GM21529 (cell line): ENCODE measurements around the gene JAZF1.

Source experiments
- ATAC-seq: cut with Tn5 transposase; IDR thresholded peaks from one replicate; pipeline ENCODE4 v1.9.1; 2021; ENCODE audit not compliant: unreplicated experiment

The JAZF1 gene

DNA sequence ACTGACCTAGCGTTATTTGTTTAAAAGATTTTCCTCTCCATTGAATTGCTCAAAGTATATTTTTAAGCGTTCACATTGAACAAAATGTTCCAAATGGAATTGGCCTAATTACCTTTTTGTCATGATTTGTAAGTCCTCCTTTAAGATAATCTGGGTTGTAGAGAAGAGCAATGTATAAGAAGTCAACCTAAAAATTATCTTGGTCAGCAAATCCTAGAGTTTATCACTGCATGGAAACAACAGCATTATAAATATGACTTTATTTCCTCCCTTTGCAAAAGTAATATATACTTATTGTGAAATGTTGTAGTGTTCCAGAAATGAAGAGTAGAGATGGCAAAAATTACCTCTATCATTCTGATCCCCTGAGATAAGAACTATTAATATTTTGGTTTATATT lies 381.4 kb downstream of the JAZF1 start:
- ATAC-seq = no peak

DNA sequence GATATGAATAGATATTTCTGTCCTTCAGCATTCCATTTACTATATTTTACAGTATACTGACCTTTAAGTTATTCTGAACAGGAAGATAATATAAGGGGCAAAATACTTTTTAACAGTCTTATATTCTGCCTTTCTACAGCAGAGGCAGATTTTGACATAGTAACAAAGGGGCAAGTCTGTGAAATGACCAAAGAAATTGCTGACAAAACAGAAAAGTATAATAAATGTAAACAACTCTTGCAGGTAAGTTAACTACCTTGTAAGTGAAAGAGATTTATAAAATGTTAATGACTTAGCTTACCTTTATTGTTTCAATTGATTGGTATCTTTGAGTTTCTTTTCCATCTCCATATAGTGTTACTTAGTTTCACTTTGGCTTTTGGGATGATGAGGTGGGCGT lies 384.6 kb downstream of the JAZF1 start:
- ATAC-seq = no peak

DNA sequence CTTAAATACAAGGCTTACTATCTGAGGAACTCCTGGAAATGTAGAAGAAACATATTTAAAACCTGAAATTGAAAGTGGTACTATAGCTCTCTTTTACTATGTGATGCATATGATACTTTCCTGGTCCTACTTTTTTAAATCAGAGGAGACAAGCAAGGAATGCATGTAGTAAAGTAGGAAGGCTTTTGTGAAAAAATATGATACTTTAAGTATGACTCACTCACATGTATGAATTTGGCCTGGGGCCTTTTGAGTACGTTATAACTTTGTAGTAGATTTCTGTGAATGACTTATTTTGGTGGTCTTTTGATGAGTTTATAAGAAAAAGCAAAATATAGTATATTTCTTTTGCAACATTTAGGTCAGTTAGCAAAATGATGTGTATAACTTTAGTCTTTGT lies 386.8 kb downstream of the JAZF1 start:
- no peak for ATAC-seq

DNA sequence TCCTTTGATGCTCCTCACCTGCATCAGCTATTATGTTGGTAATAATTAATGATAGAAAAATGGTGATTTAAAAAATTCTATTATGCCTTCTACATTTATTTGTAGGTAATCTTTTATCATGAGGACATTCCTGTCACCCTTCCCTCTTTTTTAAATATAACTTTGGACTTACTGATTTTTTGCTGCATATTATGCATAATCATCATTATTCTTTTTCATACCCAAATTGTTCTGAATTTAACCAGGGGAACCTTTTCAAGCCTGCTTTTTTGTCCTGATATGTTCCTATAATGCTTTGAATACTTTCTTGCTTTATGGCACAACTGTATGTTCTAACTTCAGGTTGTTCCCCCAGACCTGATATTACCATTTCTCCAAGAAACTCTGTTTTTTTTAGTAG lies 392.2 kb downstream of the JAZF1 start:
- ATAC-seq = no peak

DNA sequence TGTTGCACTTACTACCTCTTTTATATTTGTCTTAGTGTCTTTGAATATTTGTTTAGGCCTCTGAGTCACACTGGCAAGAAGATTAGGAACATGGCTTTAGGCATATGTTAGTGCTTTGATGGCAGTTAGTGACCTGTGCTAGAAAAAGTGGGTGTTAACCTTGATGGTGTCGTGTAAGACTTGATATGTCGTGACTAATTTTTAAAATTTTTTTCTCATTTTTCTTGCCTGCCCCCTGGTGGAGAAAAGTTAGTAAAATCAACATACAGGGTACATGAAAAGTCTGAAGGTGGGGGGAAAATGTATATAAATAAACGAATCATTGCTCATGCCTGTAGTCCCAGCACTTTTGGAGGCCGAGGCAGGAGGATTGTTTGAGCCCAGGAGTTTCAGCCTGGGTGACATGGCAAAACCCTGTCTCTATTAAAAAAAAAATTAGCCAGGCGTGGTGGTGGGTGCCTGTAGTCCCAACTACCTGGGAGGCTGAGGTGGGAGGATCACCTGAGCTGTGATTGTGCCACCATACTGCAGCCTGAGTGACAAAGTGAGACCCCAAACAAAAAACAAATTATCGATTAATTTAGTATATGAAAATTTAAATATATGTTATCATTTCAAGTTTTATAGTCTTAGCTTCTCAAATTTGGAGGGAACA lies 396.1 kb downstream of the JAZF1 start:
- no peak for ATAC-seq

DNA sequence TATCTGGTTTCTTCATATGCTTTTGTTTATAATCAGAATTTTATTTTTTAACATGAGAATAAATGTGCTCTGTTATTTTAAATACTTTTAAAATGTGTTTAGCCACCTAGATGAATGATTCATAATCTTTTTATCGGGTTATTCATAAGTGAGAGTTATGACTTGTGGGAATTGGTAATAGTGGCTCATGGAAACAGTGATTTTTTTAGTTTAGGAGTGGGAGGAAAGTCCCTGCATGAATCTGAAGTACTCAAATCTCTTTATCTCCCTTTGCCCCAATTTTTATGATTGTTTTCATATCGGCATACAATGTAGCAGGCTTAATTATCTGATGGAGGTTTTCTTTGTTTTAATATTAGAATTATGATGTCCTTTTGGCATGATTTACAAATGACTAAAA lies 397.7 kb downstream of the JAZF1 start:
- ATAC-seq = no peak

DNA sequence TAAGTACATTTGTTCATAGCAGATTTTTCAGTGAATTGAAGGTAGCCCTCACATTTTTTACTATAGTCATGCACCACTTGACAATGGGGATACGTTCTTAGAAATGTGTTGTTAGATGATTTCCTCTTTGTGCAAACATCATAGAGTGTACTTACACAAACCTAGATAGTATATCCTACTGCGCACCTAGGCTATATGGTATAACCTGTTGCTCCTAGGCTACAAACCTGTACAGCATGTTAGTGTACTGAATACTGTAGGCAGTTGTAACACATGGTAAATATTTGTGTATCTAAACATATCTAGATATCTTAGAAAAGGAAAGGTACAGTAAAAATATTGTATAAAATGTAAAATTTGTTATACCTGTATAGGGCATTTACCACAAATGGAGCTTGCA lies 399.4 kb downstream of the JAZF1 start:
- ATAC-seq = no peak
